AG10803 (cell line): Measurements from ENCODE around the gene FRK.
A peak's percentile ranks its signal among the peaks of the same experiment; 100 is the strongest.

Experiments
- DNase-seq: peaks from one replicate; pipeline ENCODE4 v3.0.0; 2010; ENCODE audit warnings: low read depth
- H3K4me3 ChIP-seq: 2 replicates; pipeline ENCODE4 v1.5.1; 2011; ENCODE audit warnings: mild to moderate bottlenecking, low read length, control low read depth
- CTCF ChIP-seq: conservative IDR thresholded peaks from 2 replicates; pipeline ENCODE4 v1.5.1; 2011; ENCODE audit warnings: mild to moderate bottlenecking, low read length, control low read depth, inconsistent platforms

FRK gene

GRCh38 chr6:116060572-116061283 lies at the start of gene FRK:
FRK (minus strand) TSS chr6:116060891; CDS start chr6:116060311, 580 bp downstream.
- peak; percentile 35 for TF ChIP-seq CTCF
- DNase-seq = peak; percentile 49
- peak within 1 kb of the TSS; percentile 34 for H3K4me3 ChIP-seq

GRCh38 chr6:116108836-116109235 lies 48.1 kb upstream of the FRK start:
- DNase-seq = no peak
- no peak for TF ChIP-seq CTCF
- no peak overlapping the region for H3K4me3 ChIP-seq

GRCh38 chr6:116106146-116106545 lies 45.5 kb upstream of the FRK start:
- H3K4me3 ChIP-seq = no peak overlapping the region
- no peak for DNase-seq
- no peak for TF ChIP-seq CTCF

- no peak for DNase-seq
- H3K4me3 ChIP-seq = no peak overlapping the region
- TF ChIP-seq CTCF = no peak
These were observed 44.6 kb upstream of the FRK start for GRCh38 chr6:116105247-116105646.

GRCh38 chr6:116104636-116105035 lies 43.9 kb upstream of the FRK start:
- no peak for DNase-seq
- no peak for TF ChIP-seq CTCF
- H3K4me3 ChIP-seq = no peak overlapping the region

GRCh38 chr6:116102873-116103272 lies 42.2 kb upstream of the FRK start:
- TF ChIP-seq CTCF = no peak
- no peak for DNase-seq

GRCh38 chr6:116101790-116102189 lies 41.1 kb upstream of the FRK start:
- no peak for DNase-seq
- TF ChIP-seq CTCF = no peak
- H3K4me3 ChIP-seq = peak overlapping the region; percentile 77

More at GRCh38 chr6:116102873-116103272, 42.2 kb upstream of the FRK start:
- no peak overlapping the region for H3K4me3 ChIP-seq
